Activated CD8-positive, alpha-beta T cell treated with anti-CD3 and anti-CD28 coated beads, Interleukin-2, amount 10 ng/mL, durations not matched to agents 7 days and 5 days (primary cell): Measurements from ENCODE around the gene PARK7. TPM values are rescaled to one million over a fixed set of nuclear protein-coding genes. Genes with fewer than 3 reads are reported as not detected.
A peak's percentile ranks its signal among the peaks of the same experiment; 100 is the strongest.
"Not testable (repeated sequence)": the region's sequence is repeated elsewhere in the genome, so short reads cannot be mapped to it uniquely, and the experiment has no call there.

Experiments
- ATAC-seq: fragments of 150-1000 bp; cut with Tn5 transposase; one replicate; pipeline ENCODE4 v1.10.0; 2021; ENCODE audit warnings: moderate library complexity
- CTCF ChIA-PET: fragments of 350-600 bp; sonication (Branson Sonifier 250); formaldehyde crosslinking; loops from one replicate; lab custom pipeline; 2021; ENCODE audit warnings: antibody characterized with exemption; lab: Charles Lee
- POLR2A ChIA-PET: fragments of 350-600 bp; sonication (Branson Sonifier 250); formaldehyde crosslinking; loops from one replicate; lab custom pipeline; 2021; ENCODE audit warnings: antibody characterized with exemption; lab: Charles Lee
- DNase-seq: peaks from one replicate; pipeline ENCODE4 v3.0.0-alpha.2; 2020
- H3K27ac Mint-ChIP-seq: one replicate; pipeline ENCODE4 v1.8.0; 2021; ENCODE audit warnings: mild to moderate bottlenecking, mixed read lengths
- H3K27me3 Mint-ChIP-seq: one replicate; pipeline ENCODE4 v1.8.0; 2021; ENCODE audit warnings: low read depth, mixed read lengths
- H3K36me3 Mint-ChIP-seq: one replicate; pipeline ENCODE4 v1.8.0; 2021; ENCODE audit warnings: low read depth, mixed read lengths
- H3K4me1 Mint-ChIP-seq: one replicate; pipeline ENCODE4 v1.8.0; 2021; ENCODE audit warnings: low read depth, mixed read lengths
- H3K4me3 Mint-ChIP-seq: one replicate; pipeline ENCODE4 v1.8.0; 2021; ENCODE audit warnings: mild to moderate bottlenecking, mixed read lengths
- H3K9me3 Mint-ChIP-seq: one replicate; pipeline ENCODE4 v1.8.0; 2022; ENCODE audit warnings: mixed read lengths; ENCODE audit not compliant: insufficient read depth
- total RNA-seq, 2 experiments: library from RNA; stranded (reverse); gene quantifications; one replicate each; pipeline ENCODE4 v1.2.3, GENCODE V29; 2021

Gene PARK7
- 100 to 1,000 TPM; 296 to 302 TPM for total RNA-seq

DNA sequence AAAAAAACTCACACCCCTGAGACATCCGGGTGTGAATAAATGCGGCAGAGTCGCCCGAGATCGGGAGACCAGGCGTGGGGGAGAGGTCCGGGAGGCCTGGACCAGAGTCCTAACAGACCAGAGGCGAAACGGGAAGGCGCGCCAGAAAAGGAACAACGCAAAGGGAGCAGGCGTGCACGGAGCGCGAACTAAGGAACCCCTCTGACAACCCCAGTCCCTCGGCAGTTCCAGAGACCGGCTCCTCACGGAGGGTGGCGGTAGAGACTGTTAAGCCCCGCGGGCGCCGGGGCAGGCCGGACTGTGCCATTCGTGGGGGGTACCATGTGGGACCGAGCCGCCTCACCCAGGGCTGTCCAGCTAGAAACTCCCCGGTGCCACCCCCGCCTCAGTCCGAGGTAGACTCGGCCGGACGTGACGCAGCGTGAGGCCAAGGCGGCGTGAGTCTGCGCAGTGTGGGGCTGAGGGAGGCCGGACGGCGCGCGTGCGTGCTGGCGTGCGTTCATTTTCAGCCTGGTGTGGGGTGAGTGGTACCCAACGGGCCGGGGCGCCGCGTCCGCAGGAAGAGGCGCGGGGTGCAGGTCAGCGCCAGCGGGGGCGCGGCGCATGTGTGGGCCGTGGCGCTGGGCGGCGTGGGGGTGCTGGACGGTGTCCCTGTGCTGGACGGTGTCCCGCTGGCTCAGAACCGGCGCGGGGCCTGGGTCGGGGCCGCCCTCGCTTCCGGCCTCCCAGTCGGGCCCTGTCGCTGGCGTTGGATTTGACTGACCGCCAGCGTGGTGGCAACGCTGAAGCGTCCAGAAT is at the start of gene PARK7:
Gene PARK7 (plus strand): TSS at position 496 of the 798 bp plus-strand sequence. CDS start 1,075 bp downstream, outside the sequence.
- DNase-seq (peak; percentile 100), ATAC-seq (peak; percentile 98)
- Mint-ChIP-seq H3K27ac (peak within 1 kb of the TSS; percentile 99), H3K4me1 (peaks cover 60% of the 10 kb centered on the region), H3K9me3 (no peaks in the 10 kb centered on the region), H3K27me3 (no peaks in the 10 kb centered on the region), H3K4me3 (peak within 1 kb of the TSS; percentile 97), H3K36me3 (peaks cover 42% of the 10 kb centered on the region)
- POLR2A ChIA-PET: interaction anchor here (0.6 to 2.1 kb wide), 14 partner anchors 9 to 1337 kb away, joined by 3 to 15 read pairs (median 3); partner anchors contain the start of genes THAP3 and TNFRSF9
- CTCF ChIA-PET: interaction anchor here (0.5 to 1.5 kb wide), 4 partner anchors 14 to 180 kb away, joined by 3 to 4 read pairs (median 4); partner anchors contain the start of gene TNFRSF9

DNA sequence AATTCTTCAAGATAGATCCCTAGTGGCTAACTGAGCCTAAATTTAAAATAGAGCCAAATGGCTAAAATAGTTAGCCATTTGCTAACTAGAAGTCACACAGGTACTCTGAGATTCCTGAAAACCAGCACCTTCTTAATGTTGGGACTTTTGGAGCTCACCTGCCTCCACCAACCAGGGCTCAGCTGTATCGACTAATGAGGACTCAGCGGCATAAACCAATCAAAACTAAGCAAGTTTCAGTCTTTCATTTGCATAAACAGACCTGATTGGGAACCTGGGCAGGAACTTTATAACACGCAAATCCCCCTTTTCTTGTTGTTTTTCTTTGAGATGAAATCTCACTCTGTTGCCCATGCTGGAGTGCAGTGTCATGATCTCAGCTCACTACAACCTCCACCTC is 49.4 kb upstream of the PARK7 start:
- H3K9me3 Mint-ChIP-seq: no peaks in the 10 kb centered on the region
- no peak overlapping the region for H3K4me3 Mint-ChIP-seq
- H3K36me3 Mint-ChIP-seq: no peaks in the 10 kb centered on the region
- CTCF ChIA-PET: interaction anchor here (0.8 kb wide), 1 partner anchor 104 kb away, joined by 3 read pairs; no protein-coding TSS in a partner anchor
- ATAC-seq (no peak), DNase-seq (no peak)
- H3K27ac Mint-ChIP-seq: no peak overlapping the region
- POLR2A ChIA-PET: interaction anchor here (0.6 kb wide), 1 partner anchor 94 kb away, joined by 3 read pairs; no protein-coding TSS in a partner anchor
- peaks cover 24% of the 10 kb centered on the region for H3K4me1 Mint-ChIP-seq
- no peaks in the 10 kb centered on the region for H3K27me3 Mint-ChIP-seq

GRCh38 chr1:7912743-7913557 is 48.6 kb upstream of the PARK7 start:
- Mint-ChIP-seq H3K9me3 (no peaks in the 10 kb centered on the region), H3K4me1 (peaks cover 24% of the 10 kb centered on the region), H3K27me3 (no peaks in the 10 kb centered on the region), H3K27ac (peak overlapping the region; percentile 66), H3K36me3 (no peaks in the 10 kb centered on the region), H3K4me3 (peak overlapping the region; percentile 53)
- POLR2A ChIA-PET: interaction anchor here (0.6 to 0.7 kb wide), 2 partner anchors 93 to 1908 kb away, joined by 3 to 4 read pairs; no protein-coding TSS in a partner anchor
- ATAC-seq (no peak), DNase-seq (no peak)
- CTCF ChIA-PET: interaction anchor here (0.7 to 2.0 kb wide), 3 partner anchors 27 to 105 kb away, joined by 3 to 4 read pairs (median 3); partner anchors contain the start of gene TNFRSF9

- Mint-ChIP-seq H3K4me1 (peaks cover 35% of the 10 kb centered on the region), H3K36me3 (peaks cover 3% of the 10 kb centered on the region), H3K27me3 (no peaks in the 10 kb centered on the region), H3K27ac (peak overlapping the region; percentile 74), H3K4me3 (no peak overlapping the region), H3K9me3 (no peaks in the 10 kb centered on the region)
- ATAC-seq: no peak
- DNase-seq: peak; percentile 32
- CTCF ChIA-PET: interaction anchor here (0.8 to 2.2 kb wide), 9 partner anchors 11 to 247 kb away, joined by 3 to 7 read pairs (median 3); partner anchors contain the start of gene PARK7
- POLR2A ChIA-PET: no interaction called here
Measured at GRCh38 chr1:7915826-7916500, 45.5 kb upstream of the PARK7 start.

DNA sequence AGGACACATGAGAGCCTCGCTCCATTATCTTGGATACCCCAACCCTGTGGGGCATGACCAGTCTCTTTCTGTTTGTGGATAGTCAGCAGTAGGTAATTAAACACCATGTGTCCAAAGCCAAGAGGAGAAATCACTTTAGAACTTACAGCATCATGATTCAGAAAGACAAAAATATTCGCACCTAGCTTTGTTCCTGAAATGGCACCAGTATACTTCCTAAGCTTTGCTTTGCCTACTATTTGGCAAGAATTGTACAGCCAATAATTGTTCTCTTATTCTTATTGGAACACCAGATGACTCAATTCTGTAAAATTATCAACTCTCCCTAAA is 45.0 kb upstream of the PARK7 start:
- no peak overlapping the region for H3K4me3 Mint-ChIP-seq
- H3K36me3 Mint-ChIP-seq: peaks cover 3% of the 10 kb centered on the region
- H3K27ac Mint-ChIP-seq: no peak overlapping the region
- DNase-seq: no peak
- H3K4me1 Mint-ChIP-seq: peaks cover 36% of the 10 kb centered on the region
- H3K9me3 Mint-ChIP-seq: no peaks in the 10 kb centered on the region
- POLR2A ChIA-PET: no interaction called here
- CTCF ChIA-PET: interaction anchor here (0.8 to 2.2 kb wide), 6 partner anchors 11 to 247 kb away, joined by 3 to 7 read pairs (median 4); no protein-coding TSS in a partner anchor
- no peak for ATAC-seq
- no peaks in the 10 kb centered on the region for H3K27me3 Mint-ChIP-seq

DNA sequence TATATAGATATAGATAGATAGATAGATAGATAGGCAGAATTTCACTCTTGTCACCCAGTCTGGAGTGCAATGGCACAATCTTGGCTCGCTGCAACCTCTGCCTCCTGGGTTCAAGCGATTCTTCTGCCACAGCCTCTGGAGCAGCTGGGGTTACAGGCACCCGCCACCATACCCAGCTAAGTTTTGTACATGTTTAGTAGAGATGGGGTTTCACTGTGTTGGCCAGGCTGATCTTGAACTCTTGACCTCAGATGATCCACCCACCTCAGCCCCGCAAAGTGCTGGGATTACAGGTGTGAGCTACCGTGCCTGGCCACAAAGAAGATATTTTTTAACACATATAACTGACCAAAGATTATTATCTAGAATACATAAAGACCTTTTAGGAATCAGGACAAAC is 43.5 kb upstream of the PARK7 start:
- H3K36me3 Mint-ChIP-seq, H3K9me3 Mint-ChIP-seq, H3K4me3 Mint-ChIP-seq, ATAC-seq, DNase-seq, H3K27ac Mint-ChIP-seq, H3K27me3 Mint-ChIP-seq: not testable (repeated sequence)
- ChIA-PET POLR2A (interaction anchor here (0.6 kb wide), 1 partner anchor 997 kb away, joined by 3 read pairs; no protein-coding TSS in a partner anchor), CTCF (interaction anchor here (1.3 to 1.8 kb wide), 2 partner anchors 13 to 251 kb away, joined by 4 to 5 read pairs; no protein-coding TSS in a partner anchor)
- peaks cover 29% of the 10 kb centered on the region for H3K4me1 Mint-ChIP-seq

DNA sequence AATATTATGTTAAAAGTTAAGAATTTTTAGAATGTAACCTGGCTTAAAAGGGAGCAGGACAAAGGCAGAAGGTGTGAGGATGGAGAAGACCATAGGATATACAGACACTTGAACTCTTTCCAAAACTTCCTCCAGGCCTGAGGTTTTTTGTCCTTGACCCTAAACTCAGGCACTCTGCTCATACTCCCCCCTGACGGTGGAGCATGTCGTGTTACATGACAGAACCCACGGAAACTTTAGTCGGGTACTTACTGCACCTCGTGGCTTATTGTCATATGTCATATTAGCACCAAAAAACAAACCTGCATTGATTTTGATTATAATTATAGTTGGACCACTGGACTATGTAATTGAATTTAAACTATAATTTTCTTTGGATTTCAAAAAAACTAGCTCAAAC is 41.6 kb upstream of the PARK7 start:
- peaks cover 3% of the 10 kb centered on the region for H3K36me3 Mint-ChIP-seq
- H3K9me3 Mint-ChIP-seq: no peaks in the 10 kb centered on the region
- no peak overlapping the region for H3K4me3 Mint-ChIP-seq
- no peak for ATAC-seq
- no peak overlapping the region for H3K27ac Mint-ChIP-seq
- H3K27me3 Mint-ChIP-seq: no peaks in the 10 kb centered on the region
- H3K4me1 Mint-ChIP-seq: peaks cover 23% of the 10 kb centered on the region
- ChIA-PET CTCF (interaction anchor here (0.8 to 2.6 kb wide), 6 partner anchors 14 to 167 kb away, joined by 3 to 10 read pairs (median 4); no protein-coding TSS in a partner anchor), POLR2A (interaction anchor here (0.6 to 1.1 kb wide), 3 partner anchors 41 to 1299 kb away, joined by 3 read pairs; partner anchors contain the start of gene PARK7)
- no peak for DNase-seq

GRCh38 chr1:7921796-7922195 is 39.7 kb upstream of the PARK7 start:
- Mint-ChIP-seq H3K27ac (no peak overlapping the region), H3K9me3 (no peaks in the 10 kb centered on the region), H3K36me3 (peaks cover 3% of the 10 kb centered on the region), H3K4me3 (no peak overlapping the region), H3K4me1 (peaks cover 12% of the 10 kb centered on the region), H3K27me3 (no peaks in the 10 kb centered on the region)
- ChIA-PET CTCF (interaction anchor here (1.2 to 2.6 kb wide), 2 partner anchors 20 to 27 kb away, joined by 3 to 10 read pairs; no protein-coding TSS in a partner anchor), POLR2A (interaction anchor here (0.9 to 1.2 kb wide), 2 partner anchors 18 to 40 kb away, joined by 3 to 5 read pairs; partner anchors contain the start of gene PARK7)
- ATAC-seq (no peak), DNase-seq (no peak)

DNA sequence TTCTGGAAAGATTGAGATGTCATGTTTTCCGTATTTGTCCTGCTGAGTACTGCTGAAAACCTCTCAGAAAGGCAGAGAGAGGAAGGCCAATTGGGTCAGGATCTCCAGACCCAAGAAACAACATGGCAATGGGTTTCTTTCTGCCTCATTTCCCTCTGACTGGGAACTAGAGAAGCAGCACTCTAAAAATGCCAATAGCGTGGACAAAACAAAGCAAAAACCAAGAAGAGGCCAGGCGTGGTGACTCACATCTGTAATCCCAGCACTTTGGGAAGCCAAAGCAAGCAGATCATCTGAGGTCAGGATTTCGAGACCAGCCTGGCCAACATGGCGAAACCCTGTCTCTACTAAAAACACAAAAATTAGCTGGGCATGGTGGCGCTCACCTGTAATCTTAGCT is 39.2 kb upstream of the PARK7 start:
- Mint-ChIP-seq H3K27ac (no peak overlapping the region), H3K9me3 (no peaks in the 10 kb centered on the region), H3K4me1 (peaks cover 14% of the 10 kb centered on the region), H3K27me3 (no peaks in the 10 kb centered on the region), H3K4me3 (no peak overlapping the region), H3K36me3 (peaks cover 3% of the 10 kb centered on the region)
- ATAC-seq (no peak), DNase-seq (no peak)
- ChIA-PET CTCF (interaction anchor here (1.2 to 2.6 kb wide), 2 partner anchors 21 to 26 kb away, joined by 3 to 10 read pairs; no protein-coding TSS in a partner anchor), POLR2A (interaction anchor here (0.7 to 1.0 kb wide), 3 partner anchors 18 to 102 kb away, joined by 3 read pairs; partner anchors contain the start of genes PARK7 and TNFRSF9)

DNA sequence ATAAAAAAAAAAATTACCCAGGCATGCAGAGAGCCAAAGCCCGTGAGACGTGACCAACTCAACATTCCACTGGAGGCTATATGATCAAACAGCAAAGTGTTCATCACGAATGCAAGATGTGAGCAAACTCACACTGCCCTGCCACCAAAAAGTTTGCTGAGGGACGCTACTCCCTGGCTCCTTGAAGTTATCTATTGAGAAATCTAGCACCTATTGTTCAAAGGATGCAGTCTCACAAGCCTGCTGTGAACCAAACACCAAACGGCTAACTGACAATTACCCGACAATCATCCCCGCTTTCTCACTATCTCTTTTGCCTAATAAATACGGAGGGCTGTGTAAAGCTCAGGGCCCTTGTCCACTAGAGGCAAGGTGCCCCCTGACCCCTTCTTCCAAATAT is 34.5 kb upstream of the PARK7 start:
- POLR2A ChIA-PET, H3K36me3 Mint-ChIP-seq, DNase-seq, ATAC-seq, H3K27me3 Mint-ChIP-seq, H3K9me3 Mint-ChIP-seq, H3K27ac Mint-ChIP-seq, H3K4me3 Mint-ChIP-seq: not testable (repeated sequence)
- CTCF ChIA-PET: interaction anchor here (1.0 to 1.1 kb wide), 2 partner anchors 16 to 22 kb away, joined by 3 read pairs; no protein-coding TSS in a partner anchor
- peaks cover 28% of the 10 kb centered on the region for H3K4me1 Mint-ChIP-seq
